AG04450 (cell line): ENCODE data around the gene C10orf143. TPM values are rescaled to one million over a fixed set of nuclear protein-coding genes. Genes with fewer than 3 reads are reported as not detected.

Experiments
- CTCF ChIA-PET: fragments of 300-600, 350-600 bp; formaldehyde crosslinking; extraction: SDS; loops from one replicate; lab custom pipeline; 2022; ENCODE audit warnings: antibody characterized with exemption, inconsistent platforms; lab: Charles Lee
- POLR2A ChIA-PET: fragments of 350-600 bp; formaldehyde crosslinking; extraction: SDS; loops from one replicate; lab custom pipeline; 2021; ENCODE audit warnings: antibody characterized with exemption, inconsistent platforms; lab: Yijun Ruan, JAX
- DNase-seq: peaks from one replicate; pipeline ENCODE4 v3.0.0-alpha.2; 2011; ENCODE audit warnings: low read depth, low spot score
- H3K27ac ChIP-seq: one replicate; pipeline ENCODE4 v1.5.1; 2012; ENCODE audit warnings: low read depth, low read length, control low read depth
- H3K27me3 ChIP-seq: one replicate; pipeline ENCODE4 v1.6.0; 2012; ENCODE audit warnings: low read length; ENCODE audit not compliant: control insufficient read depth, insufficient read depth
- H3K4me3 ChIP-seq: 2 replicates; pipeline ENCODE4 v1.5.1; 2011; ENCODE audit warnings: mild to moderate bottlenecking, low read depth, low read length, control low read depth
- H3K9me3 ChIP-seq: 2 replicates; pipeline ENCODE4 v1.5.1; 2012; ENCODE audit warnings: low read length; ENCODE audit not compliant: control insufficient read depth, insufficient read depth
- CTCF ChIP-seq: IDR thresholded peaks from 2 replicates; pipeline ENCODE4 v1.5.1; 2011; ENCODE audit warnings: low read depth, low read length, control low read depth, inconsistent platforms
- polyA plus RNA-seq: library from polyadenylated mRNA; depleted of rRNA; stranded (reverse); fragments of >200 nt; gene quantifications from 2 replicates; pipeline ENCODE4 v1.2.3, GENCODE V29; 2011

The C10orf143 gene
- polyA plus RNA-seq, 1 experiment = 1.9 TPM

- CTCF ChIA-PET = interaction anchor here (1.0 to 1.4 kb wide), 3 partner anchors 30 to 1943 kb away, joined by 3 to 4 read pairs (median 4); no protein-coding TSS in a partner anchor
Observed at GRCh38 chr10:130079614-130080460, 30.8 kb downstream of the C10orf143 start.

GRCh38 chr10:130078120-130078519 lies 32.5 kb downstream of the C10orf143 start:
- Histone ChIP-seq H3K9me3 (peaks cover 3% of the 10 kb centered on the region; the same call in 1 of the 2 replicates), H3K27ac (no peak overlapping the region), H3K4me3 (no peak overlapping the region), H3K27me3 (no peaks in the 10 kb centered on the region)
- TF ChIP-seq CTCF = no peak
- ChIA-PET POLR2A (interaction anchor here (0.6 kb wide), 1 partner anchor 1871 kb away, joined by 5 read pairs; no protein-coding TSS in a partner anchor), CTCF (no interaction called here)
- no peak for DNase-seq

More at GRCh38 chr10:130079614-130080460, 30.8 kb downstream of the C10orf143 start:
- TF ChIP-seq CTCF = no peak
- Histone ChIP-seq H3K27ac (no peak overlapping the region), H3K4me3 (no peak overlapping the region), H3K27me3 (no peaks in the 10 kb centered on the region), H3K9me3 (peaks cover 3% of the 10 kb centered on the region; the same call in 1 of the 2 replicates)
- no peak for DNase-seq
- POLR2A ChIA-PET = no interaction called here

- Histone ChIP-seq H3K4me3 (no peak overlapping the region), H3K27me3 (no peaks in the 10 kb centered on the region), H3K27ac (no peak overlapping the region), H3K9me3 (peaks cover 3% of the 10 kb centered on the region; the same call in 1 of the 2 replicates)
- ChIA-PET POLR2A (no interaction called here), CTCF (no interaction called here)
- no peak for DNase-seq
- no peak for TF ChIP-seq CTCF
Observed at GRCh38 chr10:130076681-130077080, 33.9 kb downstream of the C10orf143 start.

GRCh38 chr10:130074639-130075038 lies 36.0 kb downstream of the C10orf143 start:
- no peak overlapping the region for H3K4me3 ChIP-seq
- H3K9me3 ChIP-seq = peaks cover 3% of the 10 kb centered on the region; the same call in 1 of the 2 replicates
- DNase-seq = no peak
- TF ChIP-seq CTCF = no peak
- no peak overlapping the region for H3K27ac ChIP-seq
- no peaks in the 10 kb centered on the region for H3K27me3 ChIP-seq
- ChIA-PET CTCF (interaction anchor here (1.2 kb wide), 1 partner anchor 35 kb away, joined by 3 read pairs; no protein-coding TSS in a partner anchor), POLR2A (no interaction called here)

DNA sequence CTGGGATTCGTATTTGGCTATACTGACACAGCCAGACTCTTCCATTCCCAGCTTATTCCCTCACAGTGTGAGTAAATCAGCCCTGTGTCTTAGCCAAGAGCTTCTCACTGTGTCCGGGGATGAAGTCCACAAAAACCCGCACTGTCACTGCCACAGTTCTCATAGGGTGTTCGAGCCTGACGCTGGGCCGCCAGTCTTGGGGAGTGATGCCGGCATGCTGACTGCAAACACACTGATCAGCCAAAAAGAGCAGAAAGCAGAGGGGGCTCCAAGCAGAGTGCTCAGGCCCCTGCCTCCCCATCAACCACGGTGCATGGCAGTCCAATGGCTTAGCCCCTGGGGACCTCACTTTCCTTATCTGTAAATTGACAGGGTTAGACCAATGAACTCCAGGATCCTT lies 36.7 kb downstream of the C10orf143 start:
- Histone ChIP-seq H3K27me3 (no peaks in the 10 kb centered on the region), H3K4me3 (no peak overlapping the region), H3K9me3 (peaks cover 3% of the 10 kb centered on the region; the same call in 1 of the 2 replicates), H3K27ac (no peak overlapping the region)
- ChIA-PET POLR2A (no interaction called here), CTCF (interaction anchor here (1.5 kb wide), 1 partner anchor 36 kb away, joined by 4 read pairs; no protein-coding TSS in a partner anchor)
- no peak for TF ChIP-seq CTCF
- DNase-seq = no peak
